ENCODE data around the gene NGLY1.

GRCh38 chr3:25695731-25696420, 87.4 kb downstream of the NGLY1 start:
- TF ChIP-seq CTCF (IDR thresholded peaks at IDR 0.05): no peak
- TF ChIP-seq ZFX (IDR thresholded peaks at IDR 0.05; ENCODE audit: borderline replicate concordance): no peak
